HG03108 (cell line): ENCODE data around the gene TFPI.
"Not testable (repeated sequence)": the region's sequence is repeated elsewhere in the genome, so short reads cannot be mapped to it uniquely, and the experiment has no call there.

Experiments
- ATAC-seq: cut with Tn5 transposase; IDR thresholded peaks from one replicate; pipeline ENCODE4 v1.9.1; 2021; ENCODE audit warnings: moderate library complexity; ENCODE audit not compliant: unreplicated experiment

The TFPI gene

DNA sequence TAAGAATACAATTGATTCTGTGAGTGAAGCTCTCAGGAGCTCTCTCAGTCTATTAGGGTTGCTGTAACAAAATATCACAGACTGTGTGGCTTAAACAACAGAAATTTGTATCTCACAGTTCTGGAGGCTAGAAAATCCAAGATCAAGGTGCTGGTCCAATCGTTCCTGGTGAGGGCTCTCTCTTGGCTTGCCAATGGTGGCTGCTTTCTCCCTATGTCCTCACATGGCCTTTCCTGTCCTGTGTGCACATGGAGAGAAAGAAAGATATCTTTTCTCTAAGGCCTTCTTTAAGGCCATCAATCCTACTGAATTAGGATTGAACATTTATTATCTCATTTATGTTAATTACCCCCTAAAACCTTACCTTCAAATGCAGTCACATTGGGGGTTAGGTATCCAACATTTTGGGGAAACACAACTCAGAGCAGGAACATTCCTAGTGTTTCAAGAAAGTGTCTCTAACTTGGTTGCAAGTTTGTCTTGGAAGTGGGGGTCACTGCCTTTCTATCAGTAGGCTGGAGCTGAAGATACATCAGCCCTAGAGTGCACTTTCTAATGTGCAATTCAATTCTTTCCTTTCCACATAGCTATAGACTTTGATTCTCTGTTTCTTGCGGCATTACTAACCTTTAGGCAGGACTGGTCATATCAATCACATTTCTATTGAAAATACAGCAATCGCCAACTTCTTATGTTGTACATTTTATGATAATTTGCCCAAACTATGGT lies 24.8 kb downstream of the TFPI start:
- ATAC-seq = no peak

GRCh38 chr2:187528042-187528441 lies 26.2 kb downstream of the TFPI start:
- ATAC-seq = no peak

DNA sequence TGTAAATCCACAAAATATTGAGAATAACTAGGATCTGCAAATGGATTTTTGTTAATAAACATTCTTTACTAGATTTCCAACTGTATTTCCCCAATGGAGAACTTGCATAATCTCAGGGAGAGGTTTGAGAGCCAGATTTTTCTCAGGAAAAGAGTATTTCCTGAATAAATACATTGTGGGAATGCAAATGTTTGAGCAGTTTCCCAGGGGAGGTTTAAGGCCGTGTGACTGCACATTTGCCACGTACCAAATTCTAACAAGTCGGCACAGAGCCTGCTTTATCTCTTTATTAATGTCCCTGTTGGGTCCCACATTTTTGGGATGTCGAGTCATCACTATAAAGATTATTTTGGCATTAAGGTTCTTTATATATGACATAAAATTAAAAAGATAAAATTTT lies 27.0 kb downstream of the TFPI start:
- no peak for ATAC-seq

DNA sequence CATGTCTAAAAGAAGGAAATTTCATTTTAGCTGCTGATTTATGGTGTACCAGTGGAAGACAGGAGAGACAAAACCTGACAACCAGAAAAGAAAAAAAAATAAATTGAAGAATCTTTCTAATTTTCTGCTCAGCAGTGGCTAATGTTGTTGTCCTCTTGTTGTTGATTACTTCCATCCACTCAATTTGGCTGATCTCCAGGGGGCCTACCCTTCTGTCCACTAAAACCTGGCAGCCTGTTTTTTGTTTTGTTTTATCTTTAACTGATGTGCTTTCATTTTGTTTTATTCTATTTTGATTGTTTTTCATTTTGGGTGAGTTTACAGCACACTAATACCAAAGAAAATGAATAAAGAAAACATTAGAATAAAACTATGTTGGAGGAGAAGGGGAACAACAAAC lies 27.4 kb downstream of the TFPI start:
- ATAC-seq = no peak

- no peak for ATAC-seq
These were observed 28.9 kb downstream of the TFPI start for GRCh38 chr2:187525163-187525900.

DNA sequence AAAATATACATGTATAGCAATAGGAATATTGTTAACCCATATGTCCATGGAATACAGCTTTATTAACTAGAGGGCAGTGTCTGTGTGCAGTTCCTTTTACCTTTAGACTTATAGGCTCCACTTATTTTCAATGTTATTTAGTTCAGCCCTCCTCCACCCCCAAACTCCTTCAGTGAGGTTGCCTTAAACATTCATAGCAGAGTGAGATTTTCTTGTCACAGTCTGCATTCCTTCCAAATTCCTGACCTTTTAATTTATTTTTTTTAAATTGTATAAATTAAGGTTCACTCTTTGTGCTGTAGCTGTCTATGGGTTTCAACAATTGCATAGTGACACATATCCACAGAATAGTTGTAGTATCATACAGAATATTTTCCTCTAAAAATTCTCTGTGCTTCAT lies 30.9 kb downstream of the TFPI start:
- ATAC-seq = no peak

DNA sequence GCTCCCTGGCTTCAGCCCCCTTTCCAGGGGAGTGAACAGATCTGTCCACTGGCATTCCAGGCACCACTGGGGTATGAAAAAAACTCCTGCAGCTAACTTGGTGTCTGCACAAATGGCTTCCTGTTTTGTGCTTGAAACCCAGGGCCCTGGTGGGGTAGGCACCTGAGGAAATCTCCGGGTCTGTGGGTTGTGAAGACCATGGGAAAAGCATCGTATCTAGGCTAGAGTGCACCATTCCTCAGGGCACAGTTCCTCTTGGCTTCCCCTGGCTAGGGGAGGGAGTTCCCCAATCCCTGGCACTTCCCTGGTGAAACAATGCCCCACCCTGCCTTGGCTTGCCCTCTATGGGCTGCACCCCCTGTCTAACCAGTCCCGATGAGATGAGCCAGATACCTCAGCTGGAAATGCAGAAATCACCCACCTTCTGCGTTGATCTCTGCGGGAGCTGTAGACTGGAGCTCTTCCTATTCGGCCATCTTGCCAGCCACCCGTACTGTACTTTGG lies 34.1 kb downstream of the TFPI start:
- no peak for ATAC-seq

DNA sequence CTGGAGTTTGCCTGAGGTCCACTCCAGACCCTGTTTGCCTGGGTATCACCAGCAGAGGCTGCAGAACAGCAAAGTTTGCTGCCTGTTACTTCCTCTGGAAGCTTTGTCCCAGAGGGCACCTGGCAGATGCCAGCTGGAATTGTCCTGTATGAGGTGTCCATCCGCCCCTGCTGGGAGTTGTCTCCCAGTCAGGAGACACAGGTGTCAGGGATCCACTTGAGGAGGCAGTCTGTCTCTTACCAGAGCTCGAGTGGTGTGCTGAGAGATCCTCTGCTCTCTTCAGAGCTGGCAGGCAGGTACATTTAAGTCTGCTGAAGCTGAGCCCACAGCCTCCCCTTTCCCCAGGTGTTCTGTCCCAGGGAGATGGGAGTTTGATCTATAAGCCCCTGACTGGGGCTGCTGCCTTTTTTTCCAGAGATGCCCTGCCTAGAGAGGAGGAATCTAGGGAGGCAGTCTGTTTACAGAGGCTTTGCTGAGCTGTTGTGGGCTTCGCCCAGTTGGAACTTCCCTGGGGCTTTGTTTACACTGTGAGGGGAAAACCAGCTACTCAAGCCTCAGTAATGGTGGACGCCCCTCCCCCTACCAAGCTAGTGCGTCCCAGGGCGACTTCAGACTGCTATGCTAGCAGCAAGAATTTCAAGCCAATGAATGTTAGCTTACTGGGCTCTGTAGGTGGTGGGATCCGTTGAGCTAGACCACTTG lies 34.7 kb downstream of the TFPI start:
- no peak for ATAC-seq

GRCh38 chr2:187517750-187518361 lies 36.4 kb downstream of the TFPI start:
- ATAC-seq = not testable (repeated sequence)

DNA sequence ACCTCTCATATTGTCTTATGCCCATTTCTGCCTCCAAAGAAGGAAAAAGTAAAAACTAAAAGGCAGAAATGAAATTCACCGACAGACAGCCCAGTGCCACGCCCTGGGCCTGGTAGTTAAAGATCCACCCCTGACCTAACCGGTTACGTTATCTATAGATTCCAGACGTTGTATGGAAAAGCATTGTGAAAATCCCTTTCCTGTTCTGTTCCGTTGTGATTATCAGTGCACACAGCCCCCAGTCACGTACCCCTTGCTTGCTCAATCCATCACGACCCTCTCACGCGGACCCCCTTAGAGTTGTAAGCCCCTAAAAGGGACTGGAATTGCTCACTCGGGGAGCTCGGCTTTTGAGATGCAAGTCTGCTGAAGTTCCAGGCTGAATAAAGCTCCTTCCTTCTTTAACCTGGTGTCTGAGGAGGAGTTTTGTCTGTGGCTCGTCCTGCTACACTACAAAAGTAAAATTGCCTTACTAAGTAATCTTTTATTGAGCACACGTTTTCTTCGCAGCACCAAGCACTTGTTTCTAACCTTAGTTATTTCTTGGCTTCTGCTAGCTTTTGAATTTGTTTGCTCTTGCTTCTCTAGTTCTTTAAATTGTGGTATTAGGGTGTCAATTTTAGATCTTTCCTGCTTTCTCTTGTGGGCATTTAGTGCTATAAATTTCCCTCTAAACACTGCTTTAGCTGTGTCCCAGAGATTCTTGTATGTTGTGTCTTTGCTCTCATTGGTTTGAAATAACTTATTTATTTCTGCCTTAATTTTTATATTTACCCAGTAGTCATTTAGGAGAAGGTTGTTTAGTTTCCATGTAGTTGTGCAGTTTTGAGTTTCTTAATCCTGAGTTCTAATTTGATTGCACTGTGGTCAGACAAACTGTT lies 37.4 kb downstream of the TFPI start:
- ATAC-seq = not testable (repeated sequence)

DNA sequence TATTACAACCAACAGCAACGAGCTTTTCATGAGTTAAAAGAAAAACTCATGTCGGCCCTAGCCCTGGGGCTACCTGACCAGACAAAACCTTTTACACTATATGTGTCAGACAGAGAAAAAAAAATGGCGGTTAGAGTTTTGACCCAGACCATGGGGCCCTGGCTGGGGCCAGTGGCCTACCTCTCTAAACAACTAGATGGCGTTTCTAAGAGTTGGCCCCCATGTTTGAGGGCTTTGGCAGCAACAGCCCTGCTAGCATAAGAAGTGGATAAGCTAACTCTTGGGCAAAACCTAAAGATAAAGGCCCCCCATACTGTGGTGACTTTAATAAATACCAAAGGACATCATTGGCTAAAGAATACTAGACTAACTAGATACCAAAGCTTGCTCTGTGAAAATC lies 39.3 kb downstream of the TFPI start:
- no peak for ATAC-seq

GRCh38 chr2:187514235-187514829 lies 39.9 kb downstream of the TFPI start:
- not testable (repeated sequence) for ATAC-seq

DNA sequence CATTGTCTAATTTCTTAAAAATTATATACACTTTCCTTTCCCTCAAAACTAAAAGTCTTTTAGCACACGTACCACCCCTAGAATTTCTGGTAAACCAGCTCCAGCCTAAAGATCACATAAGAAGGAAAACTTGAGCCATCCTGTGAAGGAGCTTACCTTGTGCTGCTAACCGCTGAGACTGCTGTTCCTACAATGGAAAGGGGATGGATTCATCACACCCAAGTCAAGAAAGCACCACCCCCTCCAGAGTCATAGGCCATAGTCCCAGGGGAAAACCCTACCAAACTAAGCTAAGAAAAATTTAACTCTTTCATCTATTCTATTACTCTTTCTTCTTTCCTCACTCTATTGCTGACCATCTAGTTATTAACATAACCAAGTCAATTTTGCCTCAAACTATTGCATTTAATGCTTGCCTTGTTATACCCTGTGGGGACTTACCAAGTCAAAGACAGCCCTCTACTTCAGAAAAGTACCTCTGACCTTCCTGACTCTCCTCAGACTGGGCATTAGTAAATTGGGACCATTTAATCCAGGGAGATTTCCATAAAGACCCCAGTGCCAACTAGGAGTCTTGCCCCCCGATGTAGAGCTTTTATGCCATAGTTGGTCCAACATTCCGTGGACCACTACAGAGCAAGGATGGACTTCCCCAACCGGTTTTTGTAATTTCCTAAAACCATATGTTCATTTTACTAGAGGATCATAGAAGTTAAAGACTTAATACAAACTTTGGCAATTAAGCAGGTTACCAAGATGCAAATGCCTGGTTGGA lies 40.6 kb downstream of the TFPI start:
- not testable (repeated sequence) for ATAC-seq

DNA sequence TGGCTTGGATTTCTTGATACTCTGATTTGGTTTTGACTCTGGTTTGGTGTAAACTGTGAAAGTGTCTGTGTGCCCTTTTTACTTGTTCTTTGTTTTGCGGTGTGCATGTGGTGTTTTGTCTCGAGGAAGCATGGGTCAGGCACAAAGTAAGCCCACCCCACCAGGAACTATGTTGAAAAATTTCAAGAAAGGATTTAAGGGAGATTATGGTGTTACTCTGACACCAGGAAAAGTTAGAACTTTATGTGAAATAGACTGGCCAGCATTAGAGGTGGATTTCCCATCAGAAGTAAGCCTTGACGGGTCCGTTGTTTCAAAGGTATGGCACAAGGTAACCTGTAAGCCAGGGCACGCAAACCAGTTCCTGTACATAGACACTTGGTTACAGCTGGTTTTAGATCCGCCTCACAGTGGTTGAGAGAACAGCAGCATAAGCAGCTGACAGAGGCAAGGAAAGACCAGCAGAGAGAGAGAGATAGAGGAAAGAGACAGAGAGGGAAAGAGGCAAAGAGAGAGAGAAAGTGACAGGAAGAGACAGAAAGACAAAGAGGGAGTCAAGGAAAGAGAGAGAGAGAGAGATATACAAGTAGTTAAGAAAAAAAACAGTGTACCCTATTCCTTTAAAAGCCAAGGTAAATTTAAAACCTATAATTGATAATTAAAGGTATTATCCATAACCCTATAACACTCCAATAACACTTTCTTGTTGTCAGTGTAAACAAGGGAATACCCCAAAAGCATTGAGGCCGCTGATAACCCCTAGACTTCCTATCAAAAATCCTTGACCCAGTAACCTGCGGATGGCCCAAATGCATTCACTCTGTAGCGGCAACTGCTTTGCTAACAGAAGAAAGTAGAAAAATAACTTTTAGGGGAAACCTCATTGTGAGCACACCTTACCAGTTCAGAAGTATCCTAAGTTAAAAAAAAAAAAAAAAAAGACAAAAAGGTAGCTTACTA lies 42.6 kb downstream of the TFPI start:
- ATAC-seq = no peak

- not testable (repeated sequence) for ATAC-seq
These were observed 43.5 kb downstream of the TFPI start for GRCh38 chr2:187510419-187511355.

GRCh38 chr2:187509667-187510417 lies 44.4 kb downstream of the TFPI start:
- ATAC-seq = no peak
